HFFc6 (cell line): Measurements from ENCODE around the gene CRADD. TPM values are rescaled to one million over a fixed set of nuclear protein-coding genes. Genes with fewer than 3 reads are reported as not detected.

ENCODE experiments used
- DNase-seq: peaks from one replicate; pipeline ENCODE4 v3.0.0-alpha.2; 2018
- H3K27ac Mint-ChIP-seq: 2 replicates; pipeline ENCODE4 v1.8.0; 2020; ENCODE audit warnings: mild to moderate bottlenecking, mixed read lengths
- H3K27me3 Mint-ChIP-seq: 2 replicates; pipeline ENCODE4 v1.8.0; 2021; ENCODE audit warnings: mild to moderate bottlenecking, moderate library complexity, mixed read lengths; ENCODE audit not compliant: insufficient read depth
- H3K36me3 Mint-ChIP-seq: 2 replicates; pipeline ENCODE4 v1.8.0; 2021; ENCODE audit warnings: low read depth, mixed read lengths
- H3K4me1 Mint-ChIP-seq: 2 replicates; pipeline ENCODE4 v1.8.0; 2020; ENCODE audit warnings: low read depth, mixed read lengths
- H3K4me3 Mint-ChIP-seq: 2 replicates; pipeline ENCODE4 v1.8.0; 2020; ENCODE audit warnings: mild to moderate bottlenecking, moderate library complexity, mixed read lengths
- H3K9me3 Mint-ChIP-seq: 2 replicates; pipeline ENCODE4 v1.8.0; 2020; ENCODE audit warnings: mild to moderate bottlenecking, mixed read lengths
- CTCF ChIP-seq: fragments of 200-600 bp; sonication (generic); IDR thresholded peaks from 2 replicates; pipeline ENCODE4 v1.5.0; 2021; ENCODE audit warnings: antibody characterized with exemption, mild to moderate bottlenecking
- total RNA-seq, 6 experiments: library from RNA; stranded (reverse); fragmentation: NEBNext Ultra II Directional; extraction: Animal tissue kit (Norgen Biotek cat#: 25700); gene quantifications; 2 replicates in 1 of 6; 3 replicates in 5 of 6; pipeline ENCODE4 v1.2.3, GENCODE V29; 2021

The CRADD gene
- total RNA-seq, 6 experiments from 2014 or later = 15.3 to 20.1 (median 17.9) TPM

GRCh38 chr12:93824514-93825500 lies 147.6 kb downstream of the CRADD start:
- Mint-ChIP-seq H3K27me3 (no peaks in the 10 kb centered on the region; the same call in 1 of the 2 replicates), H3K27ac (no peak overlapping the region), H3K36me3 (peaks cover 5% of the 10 kb centered on the region; the same call in 1 of the 2 replicates), H3K4me3 (no peak overlapping the region), H3K9me3 (no peaks in the 10 kb centered on the region), H3K4me1 (peaks cover 4% of the 10 kb centered on the region)
- TF ChIP-seq CTCF = no peak
- peak; percentile 52 for DNase-seq

GRCh38 chr12:93825501-93825888 lies 148.3 kb downstream of the CRADD start:
- TF ChIP-seq CTCF = no peak
- Mint-ChIP-seq H3K4me3 (no peak overlapping the region; the same call in 1 of the 2 replicates), H3K36me3 (peaks cover 5% of the 10 kb centered on the region; the same call in 1 of the 2 replicates), H3K27ac (no peak overlapping the region; the same call in 1 of the 2 replicates), H3K27me3 (no peaks in the 10 kb centered on the region; the same call in 1 of the 2 replicates), H3K9me3 (no peaks in the 10 kb centered on the region), H3K4me1 (no peaks in the 10 kb centered on the region; the same call in 1 of the 2 replicates)
- peak; percentile 25 for DNase-seq

GRCh38 chr12:93825931-93826555 lies 148.9 kb downstream of the CRADD start:
- DNase-seq = peak; percentile 38
- H3K4me3 Mint-ChIP-seq = no peak overlapping the region; the same call in 1 of the 2 replicates
- H3K4me1 Mint-ChIP-seq = no peaks in the 10 kb centered on the region; the same call in 1 of the 2 replicates
- TF ChIP-seq CTCF = no peak
- H3K27me3 Mint-ChIP-seq = no peaks in the 10 kb centered on the region; the same call in 1 of the 2 replicates
- no peaks in the 10 kb centered on the region for H3K9me3 Mint-ChIP-seq
- no peak overlapping the region; the same call in none of the 2 replicates for H3K27ac Mint-ChIP-seq
- no peaks in the 10 kb centered on the region for H3K36me3 Mint-ChIP-seq

- Mint-ChIP-seq H3K9me3 (no peaks in the 10 kb centered on the region), H3K4me1 (peaks cover 8% of the 10 kb centered on the region), H3K27ac (no peak overlapping the region), H3K27me3 (no peaks in the 10 kb centered on the region; the same call in 1 of the 2 replicates), H3K4me3 (no peak overlapping the region), H3K36me3 (no peaks in the 10 kb centered on the region)
- no peak for TF ChIP-seq CTCF
- DNase-seq = no peak
These were observed 150.0 kb downstream of the CRADD start for GRCh38 chr12:93827179-93827578.

GRCh38 chr12:93827669-93828068 lies 150.5 kb downstream of the CRADD start:
- TF ChIP-seq CTCF = no peak
- H3K27me3 Mint-ChIP-seq = no peaks in the 10 kb centered on the region; the same call in 1 of the 2 replicates
- no peak for DNase-seq
- H3K9me3 Mint-ChIP-seq = no peaks in the 10 kb centered on the region
- H3K27ac Mint-ChIP-seq = no peak overlapping the region
- H3K4me3 Mint-ChIP-seq = no peak overlapping the region
- H3K4me1 Mint-ChIP-seq = peaks cover 11% of the 10 kb centered on the region
- H3K36me3 Mint-ChIP-seq = no peaks in the 10 kb centered on the region
